Smooth muscle cell (in vitro differentiated cells): ENCODE data around the gene JARID2. TPM values are rescaled to one million over a fixed set of nuclear protein-coding genes. Genes with fewer than 3 reads are reported as not detected.

Experiments used
- DNase-seq: peaks from one replicate; lab custom pipeline; 2025; ENCODE audit not compliant: unreplicated experiment; lab: John Stamatoyannopoulos, UW
- H2AFZ ChIP-seq: fragments of 200-600 bp; sonication (generic); 2 replicates; pipeline ENCODE4 v1.6.0; 2016; ENCODE audit warnings: antibody characterized with exemption, low read depth, mild to moderate bottlenecking
- H3F3A ChIP-seq: fragments of 200-600 bp; sonication (generic); 2 replicates; pipeline ENCODE4 v1.6.0; 2017; ENCODE audit warnings: antibody characterized with exemption, low read depth
- H3K27ac ChIP-seq: fragments of 200-600 bp; sonication (generic); 2 replicates; pipeline ENCODE4 v1.5.1; 2016; ENCODE audit warnings: low read depth, mild to moderate bottlenecking
- H3K27me3 ChIP-seq: fragments of 200-600 bp; sonication (generic); 2 replicates; pipeline ENCODE4 v1.6.1; 2016; ENCODE audit warnings: low read depth, mild to moderate bottlenecking
- H3K36me3 ChIP-seq: fragments of 200-600 bp; sonication (generic); 2 replicates; pipeline ENCODE4 v1.5.1; 2016; ENCODE audit warnings: low read depth
- H3K4me1 ChIP-seq: fragments of 200-600 bp; sonication (generic); 2 replicates; pipeline ENCODE4 v1.5.1; 2016; ENCODE audit warnings: low read depth
- H3K4me2 ChIP-seq: fragments of 200-600 bp; sonication (generic); 2 replicates; pipeline ENCODE4 v1.6.0; 2016; ENCODE audit warnings: mild to moderate bottlenecking
- H3K4me3 ChIP-seq: fragments of 200-600 bp; sonication (generic); 2 replicates; pipeline ENCODE4 v1.5.1; 2016; ENCODE audit warnings: mild to moderate bottlenecking
- H3K79me2 ChIP-seq: fragments of 200-600 bp; sonication (generic); 2 replicates; pipeline ENCODE4 v1.6.0; 2016; ENCODE audit warnings: low read depth, mild to moderate bottlenecking
- H3K9ac ChIP-seq: fragments of 200-600 bp; sonication (generic); 2 replicates; pipeline ENCODE4 v1.6.0; 2016; ENCODE audit warnings: low read depth
- H3K9me3 ChIP-seq: fragments of 200-600 bp; sonication (generic); replicated peaks from 2 replicates; pipeline ENCODE4 v1.5.1; 2016; ENCODE audit warnings: low read depth
- H4K20me1 ChIP-seq: fragments of 200-600 bp; sonication (generic); 2 replicates; pipeline ENCODE4 v1.6.0; 2016; ENCODE audit warnings: low read depth
- CTCF ChIP-seq: fragments of 200-600 bp; sonication (generic); IDR thresholded peaks from 2 replicates; pipeline ENCODE4 v1.5.1; 2017; ENCODE audit warnings: borderline replicate concordance, mild to moderate bottlenecking, antibody characterized with exemption; ENCODE audit not compliant: insufficient read depth, poor library complexity, severe bottlenecking
- WGBS: methylation state at CpG from one replicate; pipeline ENCODE4 v1.1.7; 2016; ENCODE audit warnings: low lambda C conversion rate; 5-methylcytosine and 5-hydroxymethylcytosine counted together
- polyA plus RNA-seq: library from polyadenylated mRNA; unstranded; fragments of >200 nt; fragmentation: Nextera tagmentation; extraction: Ambion mirVana; gene quantifications from 2 replicates; pipeline ENCODE4 v1.2.1, GENCODE V29; 2016
- total RNA-seq: library from RNA; depleted of rRNA; stranded (reverse); fragments of >200 nt; gene quantifications from 2 replicates; pipeline ENCODE4 v1.2.3, GENCODE V29; 2014

Gene JARID2
- total and polyA plus RNA-seq, 2 experiments from 2014 or later: 5.2 to 10.2 TPM

- no peaks in the 10 kb centered on the region for H3K79me2 ChIP-seq
- H3K27ac ChIP-seq: no peak overlapping the region
- H3K4me2 ChIP-seq: no peak overlapping the region
- TF ChIP-seq CTCF: no peak
- no peaks in the 10 kb centered on the region for H3F3A ChIP-seq
- H2AFZ ChIP-seq: no peak overlapping the region
- H3K9ac ChIP-seq: no peak overlapping the region
- H3K27me3 ChIP-seq: no peaks in the 10 kb centered on the region
- H3K9me3 ChIP-seq: no peaks in the 10 kb centered on the region
- WGBS: 97% methylated on average over 10 of the region's 10 CpGs
- H3K4me1 ChIP-seq: no peaks in the 10 kb centered on the region
- peaks cover 9% of the 10 kb centered on the region for H4K20me1 ChIP-seq
- no peak overlapping the region for H3K4me3 ChIP-seq
- no peak for DNase-seq
- no peaks in the 10 kb centered on the region for H3K36me3 ChIP-seq
These were observed 273.0 kb downstream of the JARID2 start for GRCh38 chr6:15518878-15519277.

GRCh38 chr6:15519681-15520080, 273.8 kb downstream of the JARID2 start:
- no peaks in the 10 kb centered on the region for H3K36me3 ChIP-seq
- H3K4me3 ChIP-seq: no peak overlapping the region
- no peaks in the 10 kb centered on the region for H3K27me3 ChIP-seq

GRCh38 chr6:15520626-15521203, 274.8 kb downstream of the JARID2 start:
- no peak for TF ChIP-seq CTCF
- Histone ChIP-seq H3K36me3 (no peaks in the 10 kb centered on the region), H3K9me3 (no peaks in the 10 kb centered on the region), H3K4me2 (no peak overlapping the region), H3K79me2 (no peaks in the 10 kb centered on the region), H3K9ac (no peak overlapping the region), H4K20me1 (peaks cover 9% of the 10 kb centered on the region), H3K4me3 (no peak overlapping the region), H2AFZ (no peak overlapping the region), H3K27ac (no peak overlapping the region), H3K4me1 (no peaks in the 10 kb centered on the region), H3F3A (no peaks in the 10 kb centered on the region), H3K27me3 (no peaks in the 10 kb centered on the region)
- no peak for DNase-seq
- 97% methylated on average over 20 of the region's 20 CpGs for WGBS

More at GRCh38 chr6:15519681-15520080, 273.8 kb downstream of the JARID2 start:
- 88% methylated on average over 6 of the region's 6 CpGs for WGBS
- Histone ChIP-seq H4K20me1 (peaks cover 9% of the 10 kb centered on the region), H2AFZ (no peak overlapping the region), H3K27ac (no peak overlapping the region), H3K79me2 (no peaks in the 10 kb centered on the region), H3K4me1 (no peaks in the 10 kb centered on the region), H3K9me3 (no peaks in the 10 kb centered on the region), H3F3A (no peaks in the 10 kb centered on the region), H3K9ac (no peak overlapping the region), H3K4me2 (no peak overlapping the region)
- no peak for TF ChIP-seq CTCF
- DNase-seq: no peak

- H3K27ac ChIP-seq: no peak overlapping the region
- no peaks in the 10 kb centered on the region for H3K9me3 ChIP-seq
- no peaks in the 10 kb centered on the region for H3K4me1 ChIP-seq
- H2AFZ ChIP-seq: no peak overlapping the region
- no peak for DNase-seq
- no peaks in the 10 kb centered on the region for H3K36me3 ChIP-seq
- no peak overlapping the region for H3K9ac ChIP-seq
- no peaks in the 10 kb centered on the region for H3K79me2 ChIP-seq
- TF ChIP-seq CTCF: no peak
- H3F3A ChIP-seq: no peaks in the 10 kb centered on the region
- H3K4me2 ChIP-seq: no peak overlapping the region
- H4K20me1 ChIP-seq: peaks cover 4% of the 10 kb centered on the region
- WGBS: 95% methylated on average over 6 of the region's 6 CpGs
- no peak overlapping the region for H3K4me3 ChIP-seq
- H3K27me3 ChIP-seq: no peaks in the 10 kb centered on the region
These were observed 275.7 kb downstream of the JARID2 start for GRCh38 chr6:15521582-15521981.
